ENCODE results near the gene CPXCR1.
"Not testable (repeated sequence)": the region's sequence is repeated elsewhere in the genome, so short reads cannot be mapped to it uniquely, and the experiment has no call there.

The CPXCR1 gene

GRCh38 chrX:88746925-88747324 is at the start of gene CPXCR1:
CPXCR1 (plus strand) TSS chrX:88747225; CDS start chrX:88753415, 6,190 bp downstream.
- no peak for ATAC-seq

GRCh38 chrX:88735835-88736234 is 11.2 kb upstream of the CPXCR1 start:
- ATAC-seq = no peak

- ATAC-seq = not testable (repeated sequence)
Measured at GRCh38 chrX:88746215-88746614, 810 bp upstream of the CPXCR1 start.

GRCh38 chrX:88752339-88752738 is 5.3 kb downstream of the CPXCR1 start:
- not testable (repeated sequence) for ATAC-seq

GRCh38 chrX:88789825-88790224 is 42.8 kb downstream of the CPXCR1 start:
- no peak for ATAC-seq
